Measurements from ENCODE around the gene POLDIP2. TPM values are rescaled to one million over a fixed set of nuclear protein-coding genes. Genes with fewer than 3 reads are reported as not detected.
A peak's percentile ranks its signal among the peaks of the same experiment; 100 is the strongest.
"Not testable (repeated sequence)": the region's sequence is repeated elsewhere in the genome, so short reads cannot be mapped to it uniquely, and the experiment has no call there.

The POLDIP2 gene
- total RNA-seq, 1 donor from 2014 or later = 127 TPM

DNA sequence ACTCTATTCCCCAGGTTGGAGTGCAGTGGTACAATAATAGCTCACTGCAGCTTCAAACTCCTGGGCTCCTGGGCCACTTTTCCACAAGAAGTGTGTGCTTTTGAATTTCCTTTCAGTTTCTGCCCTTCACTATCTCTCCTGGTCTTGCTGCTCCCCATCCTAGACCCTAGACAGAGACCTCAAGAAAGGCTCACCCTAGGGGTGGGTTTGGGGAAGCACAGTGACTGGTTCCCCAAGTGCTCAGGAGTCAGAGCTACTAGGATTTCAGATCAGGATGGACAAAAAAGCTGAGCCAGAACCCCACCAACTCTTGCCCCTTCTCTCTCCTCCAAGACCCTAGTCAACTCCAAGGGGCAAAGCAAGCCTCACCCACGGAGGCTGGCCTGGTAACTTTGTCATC, 9.3 kb upstream of the POLDIP2 start:
- DNase-seq (ENCODE audit: low read depth) = no peak

DNA sequence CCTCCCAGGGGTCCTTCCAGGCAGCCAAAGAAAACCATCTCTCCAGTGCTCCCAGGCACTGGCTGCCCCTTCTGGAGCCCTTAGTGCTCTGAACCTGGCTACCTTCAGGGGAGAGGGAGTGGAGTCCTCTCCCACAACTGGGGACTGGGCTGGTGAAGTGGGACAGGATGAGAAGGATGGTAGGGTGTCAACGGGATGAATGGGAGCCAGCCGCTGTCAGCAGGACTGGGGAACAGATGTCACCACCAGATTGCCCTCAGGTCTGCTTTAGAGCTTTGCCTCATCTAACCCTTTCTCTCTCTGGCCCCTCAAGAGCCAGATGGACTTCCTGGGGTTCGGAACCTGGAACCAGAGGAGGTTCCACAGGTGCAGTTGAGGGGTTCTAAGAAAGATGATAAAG, 8.2 kb upstream of the POLDIP2 start:
- no peak for DNase-seq (ENCODE audit: low read depth)

GRCh38 chr17:28364665-28365363, 7.5 kb upstream of the POLDIP2 start, which contains the start of gene SEBOX:
Gene SEBOX, minus strand, starts transcription at chr17:28365199. Its CDS starts 48 bp downstream, at chr17:28365151.
- DNase-seq (ENCODE audit: low read depth) = no peak

- no peak for DNase-seq (ENCODE audit: low read depth)
Measured at GRCh38 chr17:28363776-28364650, 6.7 kb upstream of the POLDIP2 start.

- no peak for DNase-seq (ENCODE audit: low read depth)
Measured at GRCh38 chr17:28363186-28363585, 5.9 kb upstream of the POLDIP2 start.

DNA sequence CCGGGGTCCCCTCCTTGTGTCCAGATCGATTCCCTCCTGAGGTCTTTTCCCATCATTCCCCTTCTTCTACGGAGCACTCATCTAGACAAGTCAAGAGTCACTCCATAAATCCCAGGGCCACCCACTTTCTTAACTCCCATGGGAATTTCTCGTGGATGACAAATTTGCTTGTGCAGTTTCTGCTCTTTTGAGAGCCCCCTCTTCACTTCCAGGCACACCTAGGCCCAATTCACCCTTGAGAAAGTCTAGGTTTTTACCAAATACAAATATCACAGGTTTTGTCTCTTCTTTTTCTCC, 522 bp upstream of the POLDIP2 start:
- no peak for DNase-seq (ENCODE audit: low read depth)

GRCh38 chr17:28350271-28350670, 7.1 kb downstream of the POLDIP2 start:
- no peak for DNase-seq (ENCODE audit: low read depth)

- no peak for DNase-seq (ENCODE audit: low read depth)
Measured at GRCh38 chr17:28348979-28349378, 8.3 kb downstream of the POLDIP2 start.

DNA sequence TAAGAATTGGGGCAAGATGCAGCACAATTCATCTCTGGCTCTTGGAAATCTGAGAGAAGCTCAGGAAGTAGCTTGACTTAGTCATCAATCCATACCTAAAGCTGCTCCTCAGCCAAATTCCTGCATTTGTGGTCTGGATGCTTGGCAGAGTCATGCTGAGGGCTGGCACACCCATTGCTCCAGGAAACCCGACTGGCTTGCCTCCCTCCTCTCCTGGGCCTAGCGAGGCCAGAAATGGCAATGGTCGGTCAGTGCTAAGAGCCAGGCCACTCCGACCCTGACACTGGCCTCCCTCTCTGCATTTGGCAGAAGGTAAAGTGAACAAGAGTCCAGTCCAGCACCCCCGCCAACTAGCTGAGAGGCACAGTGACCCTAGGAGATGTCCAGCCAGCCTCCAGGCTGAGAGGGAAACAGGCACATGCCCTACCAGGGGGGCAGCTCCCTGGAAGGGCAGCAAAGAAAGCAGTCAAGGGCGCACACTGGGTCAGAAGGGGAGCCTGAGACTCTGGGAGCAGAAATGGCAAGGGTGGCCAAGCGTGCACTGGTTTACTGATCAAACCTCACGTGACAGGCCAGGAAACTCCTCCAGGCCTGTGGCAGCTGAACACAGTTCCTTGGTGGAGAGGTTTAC, 10.0 kb downstream of the POLDIP2 start:
- DNase-seq (ENCODE audit: low read depth) = peak; percentile 79

GRCh38 chr17:28346746-28347246, 10.5 kb downstream of the POLDIP2 start:
- DNase-seq (ENCODE audit: low read depth) = no peak

DNA sequence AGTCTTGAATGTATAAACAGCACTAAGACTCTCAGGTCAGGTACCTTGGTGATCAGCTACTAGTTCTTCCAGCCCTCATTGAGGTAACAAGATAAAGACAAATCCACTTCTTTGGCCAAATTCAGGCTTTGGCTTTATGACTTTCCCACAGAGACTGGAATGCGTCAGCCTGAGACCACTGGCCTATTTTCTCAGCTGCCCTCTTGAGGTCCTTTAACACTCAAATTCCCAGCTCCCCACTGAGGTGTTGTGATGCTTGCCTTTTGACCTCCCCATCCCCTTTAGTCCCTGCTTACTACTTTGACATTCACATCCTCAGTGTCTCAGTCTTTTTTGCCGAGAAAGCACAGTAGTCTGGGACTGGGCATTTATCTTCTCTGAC, 11.1 kb downstream of the POLDIP2 start:
- peak; percentile 13 for DNase-seq (ENCODE audit: low read depth)

DNA sequence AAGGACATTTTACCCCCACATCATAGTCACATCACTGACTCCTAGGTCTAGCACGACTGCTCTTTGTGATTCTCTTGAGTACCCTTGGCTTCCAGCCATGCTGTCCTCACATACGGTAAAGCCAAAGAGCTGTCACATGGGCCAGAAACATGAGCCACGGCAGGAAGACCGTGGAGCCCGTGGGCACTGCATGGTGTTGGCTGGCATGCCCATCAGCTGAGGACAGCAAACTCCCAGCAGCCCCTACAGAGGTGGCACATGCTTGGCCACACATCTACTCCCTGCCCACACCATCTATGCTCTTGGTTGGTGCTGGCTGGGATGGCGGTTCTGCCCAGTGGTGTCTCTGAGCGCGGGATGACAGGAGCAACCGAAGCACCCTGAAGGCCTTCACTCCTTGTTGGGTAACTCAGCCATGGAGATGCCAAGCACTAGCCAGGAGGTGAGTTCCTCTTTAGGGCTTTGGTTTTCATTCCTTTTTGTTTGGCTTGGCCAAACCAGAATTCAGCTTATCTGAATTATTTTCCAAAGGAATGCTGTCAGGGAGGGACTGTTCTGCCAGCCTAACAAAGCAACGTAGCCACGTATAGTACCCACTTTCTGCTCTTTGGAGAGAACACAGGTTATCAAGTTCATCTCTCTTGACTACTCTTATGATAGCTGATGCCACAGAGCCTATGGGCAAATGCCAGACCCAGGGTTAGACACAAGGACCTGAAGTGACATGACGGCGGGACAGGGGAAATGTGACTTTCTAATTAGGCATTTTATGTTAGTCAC, 11.7 kb downstream of the POLDIP2 start:
- DNase-seq (ENCODE audit: low read depth) = peak; percentile 13

- no peak for DNase-seq (ENCODE audit: low read depth)
Measured at GRCh38 chr17:28344435-28344901, 12.9 kb downstream of the POLDIP2 start.

DNA sequence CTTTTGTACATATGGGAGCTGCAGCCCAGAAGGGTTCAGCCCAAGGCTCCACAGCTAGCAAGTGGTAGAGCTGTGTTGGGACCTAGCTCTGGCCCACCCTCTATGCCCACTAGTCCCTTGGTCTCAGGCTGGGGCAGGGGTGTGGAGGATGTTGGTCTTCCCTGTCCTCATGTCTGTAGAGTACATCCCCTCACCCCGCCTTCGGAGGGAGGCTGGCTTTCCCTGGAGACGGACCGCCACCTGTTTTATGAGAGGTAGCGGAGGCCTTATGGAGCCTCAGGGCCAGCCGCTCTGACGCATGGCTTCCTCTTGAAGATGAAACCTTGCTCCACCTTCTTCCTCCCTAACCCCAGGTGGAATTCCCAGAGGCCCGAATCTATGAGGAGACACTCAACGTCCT, 13.3 kb downstream of the POLDIP2 start:
- DNase-seq (ENCODE audit: low read depth) = no peak

- peak; percentile 55 for DNase-seq (ENCODE audit: low read depth)
Measured at GRCh38 chr17:28343491-28343932, 13.8 kb downstream of the POLDIP2 start.

DNA sequence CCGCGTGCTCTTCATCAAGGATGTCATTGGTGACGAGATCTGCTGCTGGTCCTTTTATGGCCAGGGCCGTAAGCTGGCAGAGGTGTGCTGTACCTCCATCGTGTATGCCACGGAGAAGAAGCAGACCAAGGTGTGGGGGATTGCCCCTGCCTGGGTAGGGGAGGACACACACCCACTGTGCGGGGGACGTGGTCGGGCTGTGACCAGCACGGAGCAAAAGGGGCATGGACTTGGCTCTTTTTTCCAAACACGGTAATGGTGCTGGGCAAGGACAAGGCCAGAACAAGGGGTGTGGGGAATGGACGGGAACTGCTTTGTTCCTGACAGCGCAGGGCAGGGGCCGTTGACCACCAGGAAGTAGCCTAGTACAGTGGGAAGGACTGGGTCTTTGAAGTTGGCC, 15.0 kb downstream of the POLDIP2 start:
- DNase-seq (ENCODE audit: low read depth) = no peak

- no peak for DNase-seq (ENCODE audit: low read depth)
Measured at GRCh38 chr17:28341516-28341915, 15.8 kb downstream of the POLDIP2 start.

GRCh38 chr17:28340374-28340773, 17.0 kb downstream of the POLDIP2 start:
- no peak for DNase-seq (ENCODE audit: low read depth)

DNA sequence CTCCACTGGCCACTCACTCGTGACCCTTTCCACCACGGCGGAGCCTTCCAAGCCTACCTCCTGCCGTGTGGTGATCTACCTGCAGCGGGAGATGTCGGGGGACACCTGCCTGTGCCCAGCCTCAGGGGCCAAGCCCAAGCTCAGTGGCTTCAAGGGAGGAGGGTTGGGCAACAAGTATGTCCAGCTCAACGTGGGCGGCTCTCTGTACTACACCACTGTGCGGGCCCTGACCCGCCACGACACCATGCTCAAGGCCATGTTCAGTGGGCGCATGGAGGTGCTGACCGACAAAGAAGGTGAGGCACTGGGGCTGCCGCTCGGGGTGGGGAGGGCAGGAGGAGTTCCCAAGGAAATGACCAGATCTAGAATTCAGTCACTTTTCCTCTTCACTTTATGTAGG, 17.9 kb downstream of the POLDIP2 start:
- DNase-seq (ENCODE audit: low read depth) = no peak

GRCh38 chr17:28338769-28339212, 18.5 kb downstream of the POLDIP2 start:
- not testable (repeated sequence) for DNase-seq (ENCODE audit: low read depth)
